DMS79 treated with DMSO at 0.1 percent for 48 hours (cell line): ENCODE data around the gene TDRD7.

Experiments used
- DNase-seq: peaks from one replicate; lab custom pipeline; 2025; lab: John Stamatoyannopoulos, UW

The TDRD7 gene

GRCh38 chr9:97386733-97387503 is 25.0 kb upstream of the TDRD7 start:
- DNase-seq: no peak

- no peak for DNase-seq
These were observed 24.4 kb upstream of the TDRD7 start for GRCh38 chr9:97387504-97387886.

- no peak for DNase-seq
These were observed 23.8 kb upstream of the TDRD7 start for GRCh38 chr9:97387936-97388684.

DNA sequence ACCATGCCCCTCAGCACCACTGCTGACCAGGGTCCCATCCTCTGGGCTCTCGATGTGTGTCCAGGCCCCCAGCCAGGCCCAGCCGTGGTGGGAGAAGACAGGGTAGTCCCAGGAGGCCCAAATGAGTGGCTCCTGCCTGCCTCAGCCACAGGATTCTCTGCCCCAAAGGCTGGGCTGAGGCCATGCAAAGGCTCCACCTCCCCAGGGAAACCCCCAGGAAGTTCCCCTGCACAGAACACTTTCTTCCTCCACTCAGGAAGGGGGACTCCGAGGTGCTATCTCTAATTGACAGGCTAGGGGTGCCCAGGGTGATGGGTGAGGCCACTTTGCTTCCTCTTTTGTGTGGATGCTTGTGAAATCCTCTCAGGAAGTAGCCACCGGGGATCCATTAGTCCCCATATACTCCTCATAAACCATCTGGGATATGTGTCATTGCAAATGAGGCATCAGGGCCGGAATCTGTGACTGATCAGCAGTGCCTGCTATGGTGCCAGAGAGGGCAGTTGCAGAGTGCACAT is 23.1 kb upstream of the TDRD7 start:
- no peak for DNase-seq

GRCh38 chr9:97389249-97389648 is 22.6 kb upstream of the TDRD7 start:
- DNase-seq: no peak

DNA sequence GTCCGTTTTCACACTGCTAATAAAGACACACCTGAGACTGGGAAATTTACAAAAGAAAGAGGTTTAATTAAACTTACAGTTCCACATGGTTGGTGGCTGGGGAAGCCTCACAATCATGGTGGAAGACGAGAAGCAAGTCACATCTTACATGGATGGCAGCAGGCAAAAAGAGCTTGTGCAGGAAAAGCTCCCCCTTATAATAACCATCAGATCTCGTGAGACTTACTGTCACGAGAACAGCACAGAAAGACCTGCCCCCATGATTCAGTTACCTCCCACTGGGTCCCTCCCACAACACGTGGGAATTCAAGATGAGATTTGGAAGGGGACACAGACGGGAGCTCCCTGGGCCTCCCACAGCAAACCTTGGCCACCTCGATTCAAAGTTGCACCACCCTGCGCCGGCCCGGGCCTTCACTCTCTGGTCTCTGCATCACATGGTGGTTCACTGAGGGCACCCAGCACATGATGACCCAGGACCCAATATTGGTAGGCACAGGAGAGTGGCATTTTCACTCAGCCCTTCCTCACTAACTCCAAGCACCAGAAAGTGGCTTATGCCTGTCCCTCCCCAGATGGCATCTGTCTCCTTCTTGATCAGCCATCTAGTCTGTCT is 21.0 kb upstream of the TDRD7 start:
- no peak for DNase-seq

- no peak for DNase-seq
These were observed 17.0 kb upstream of the TDRD7 start for GRCh38 chr9:97394881-97395280.

DNA sequence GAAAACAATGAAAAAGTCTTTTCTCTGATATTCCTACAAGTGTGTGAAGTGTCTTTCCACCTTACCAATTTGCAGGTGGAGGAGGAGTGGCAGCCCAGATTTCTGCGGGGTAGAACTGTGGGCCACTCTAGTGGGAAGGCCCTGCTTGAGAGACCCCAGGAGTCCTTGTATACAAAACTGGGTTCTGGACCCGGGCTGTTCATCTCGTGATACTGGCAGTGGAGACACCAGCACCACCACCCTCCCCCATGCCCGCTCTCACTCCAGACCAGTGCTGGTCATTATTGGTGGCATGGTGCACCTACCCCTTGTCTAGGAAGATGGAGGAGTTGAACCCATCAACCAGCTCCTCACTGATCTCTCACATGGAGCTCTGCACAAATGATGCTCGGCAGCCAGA is 16.2 kb upstream of the TDRD7 start:
- no peak for DNase-seq

GRCh38 chr9:97396256-97396655 is 15.6 kb upstream of the TDRD7 start:
- DNase-seq: no peak

GRCh38 chr9:97397220-97397619 is 14.7 kb upstream of the TDRD7 start:
- no peak for DNase-seq

GRCh38 chr9:97398999-97399758 is 12.7 kb upstream of the TDRD7 start:
- DNase-seq: peak; percentile 1

DNA sequence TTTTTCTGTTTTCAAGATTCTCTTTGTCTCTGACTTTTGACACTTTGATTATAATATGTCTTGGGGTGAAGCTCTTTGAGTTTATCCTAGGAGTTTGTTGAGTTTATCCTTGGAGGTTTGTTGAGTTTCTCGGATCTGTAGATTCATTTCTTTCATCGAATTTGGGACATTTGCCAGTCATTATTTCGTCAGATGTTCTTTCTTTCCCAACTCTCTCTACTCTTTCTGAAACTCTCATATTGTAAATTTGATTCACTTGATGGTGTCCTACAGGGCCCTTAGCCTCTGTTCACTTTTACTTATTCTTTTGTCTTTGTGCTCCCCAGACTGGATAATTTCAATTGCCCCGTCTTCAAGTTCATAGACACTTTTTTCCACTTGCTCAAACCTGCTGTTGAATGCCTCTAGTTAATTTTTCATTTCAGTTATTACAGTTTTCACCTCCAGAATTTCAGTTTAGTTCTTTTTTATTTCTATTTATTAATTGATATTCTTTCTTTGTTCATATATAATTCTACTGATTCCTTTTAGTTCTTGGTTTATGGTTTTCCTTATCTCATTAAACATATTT is 8.1 kb upstream of the TDRD7 start:
- DNase-seq: no peak

DNA sequence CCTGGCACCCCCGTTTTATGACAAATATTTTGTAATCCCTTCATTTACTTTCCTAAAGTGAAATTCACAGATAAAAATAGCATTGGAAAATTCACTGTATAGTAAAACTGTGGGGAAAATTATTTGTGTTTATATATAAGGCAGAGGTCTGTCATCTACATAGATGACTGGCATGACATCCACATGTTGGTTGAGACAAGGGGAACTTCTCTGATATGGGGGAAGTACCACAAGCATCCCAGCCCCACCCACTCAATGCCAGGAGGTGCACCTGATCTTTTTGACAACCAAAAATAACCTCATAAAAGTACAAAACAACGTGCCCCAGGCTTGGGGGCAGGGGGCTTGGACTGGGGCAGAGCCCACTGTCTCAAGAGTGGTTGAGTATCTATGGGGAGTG is 6.3 kb upstream of the TDRD7 start:
- DNase-seq: no peak

DNA sequence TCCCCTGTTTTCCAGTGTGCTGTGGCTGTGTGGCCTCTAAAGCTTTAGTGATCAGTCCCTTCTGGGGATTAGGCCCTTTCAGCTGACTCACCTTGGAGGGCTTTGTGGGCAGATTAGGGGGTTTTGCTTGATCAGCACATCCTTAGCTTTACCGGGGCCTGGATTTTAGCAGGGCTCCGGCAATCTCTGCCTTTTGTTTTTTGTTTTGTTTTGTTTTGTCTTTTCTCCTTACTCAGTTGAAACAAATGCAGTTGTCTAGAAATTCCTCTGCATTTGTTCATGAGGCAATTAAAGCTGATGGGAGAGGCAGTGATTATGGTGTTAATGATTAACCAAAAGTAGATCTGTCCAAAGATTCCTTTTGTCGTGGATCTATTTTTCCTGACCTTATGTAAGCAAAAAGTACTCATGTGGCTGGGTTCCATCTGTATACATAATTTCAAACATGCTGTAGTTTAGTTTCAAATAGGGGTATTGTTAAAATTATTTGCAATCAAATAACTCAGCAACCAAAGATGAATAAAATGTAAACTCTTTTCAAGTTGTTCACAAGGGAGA is 5.2 kb upstream of the TDRD7 start:
- DNase-seq: no peak

DNA sequence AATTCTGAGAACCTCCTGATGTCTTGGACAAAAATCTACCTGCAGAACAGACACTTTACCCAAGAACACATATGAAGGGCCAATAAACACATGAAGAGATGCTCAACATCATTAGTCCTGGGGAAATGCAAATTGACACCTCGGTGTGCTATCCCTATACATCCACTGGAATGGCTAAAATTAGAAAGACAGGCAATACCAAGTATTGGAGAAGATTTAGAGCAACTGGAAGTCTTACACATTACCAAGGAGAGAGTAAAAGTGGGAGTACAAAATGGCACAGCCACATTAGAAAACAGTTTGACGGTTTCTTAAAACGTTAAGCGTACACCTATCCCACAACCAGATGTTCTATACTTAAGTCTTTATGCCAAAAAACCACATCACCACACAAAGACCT is 3.3 kb upstream of the TDRD7 start:
- DNase-seq: no peak

- DNase-seq: no peak
These were observed 482 bp upstream of the TDRD7 start for GRCh38 chr9:97411440-97411788.

- DNase-seq: no peak
These were observed 910 bp downstream of the TDRD7 start for GRCh38 chr9:97412626-97413385.

- no peak for DNase-seq
These were observed 1.6 kb downstream of the TDRD7 start for GRCh38 chr9:97413462-97413861.

GRCh38 chr9:97415146-97415545 is 3.2 kb downstream of the TDRD7 start:
- DNase-seq: no peak

GRCh38 chr9:97418880-97419279 is 7.0 kb downstream of the TDRD7 start:
- DNase-seq: no peak

GRCh38 chr9:97419309-97419867 is 7.5 kb downstream of the TDRD7 start:
- DNase-seq: no peak
